Heart right ventricle (tissue), 16 donors: ENCODE measurements around the gene BMPR1A. TPM values are rescaled to one million over a fixed set of nuclear protein-coding genes. Genes with fewer than 3 reads are reported as not detected.
"Not testable (repeated sequence)": the region's sequence is repeated elsewhere in the genome, so short reads cannot be mapped to it uniquely, and the experiment has no call there.

Source experiments
- ATAC-seq, 8 donors: fragments of 200-7000 bp; cut with Tn5 transposase; one replicate each; pipeline ENCODE4 v1.9.1; 2020; ENCODE audit warnings: mild to moderate bottlenecking in 8 of 8, moderate library complexity in 8 of 8, moderate number of reproducible peaks in 1 of 8
- DNase-seq, 2 donors: peaks; one replicate each; pipeline ENCODE4 v3.0.0-alpha.2; 2020
- H3K27ac ChIP-seq, 10 donors: fragments of 200-600 bp; sonication (generic) in 2 of 10; one replicate each; pipeline versions ENCODE4 v1.5.0 to v1.8.0; 2020 to 2022; ENCODE audit warnings: mild to moderate bottlenecking in 3 of 10
- H3K27me3 ChIP-seq, 7 donors: fragments of 200-600 bp; one replicate each; pipeline ENCODE4 v1.8.0; 2021 to 2022; ENCODE audit warnings: mild to moderate bottlenecking in 2 of 7
- H3K36me3 ChIP-seq, 9 donors: fragments of 200-600 bp; sonication (generic) in 1 of 9; one replicate each; pipeline versions ENCODE4 v1.5.0 to v1.8.0; 2020 to 2022; ENCODE audit warnings: mild to moderate bottlenecking in 2 of 9
- H3K4me1 ChIP-seq, 9 donors: fragments of 200-600 bp; sonication (generic) in 1 of 9; one replicate each; pipeline versions ENCODE4 v1.5.0 to v1.8.0; 2020 to 2022; ENCODE audit warnings: mild to moderate bottlenecking in 4 of 9
- H3K4me3 ChIP-seq, 10 donors: fragments of 200-600 bp; sonication (generic) in 2 of 10; one replicate each; pipeline versions ENCODE4 v1.5.0 to v1.8.0; 2020 to 2022; ENCODE audit warnings: mild to moderate bottlenecking in 7 of 10, moderate library complexity in 2 of 10
- H3K9me3 ChIP-seq, 11 donors: fragments of 200-600 bp in 10 of 11; sonication (generic) in 2 of 11; one replicate each; pipeline versions ENCODE4 v1.5.0 to v1.8.0; 2013 to 2022; ENCODE audit warnings: mild to moderate bottlenecking in 2 of 11, control low read depth in 1 of 11, moderate library complexity in 1 of 11
- WGBS, 2 donors: extraction: QIAGEN DNeasy Blood & Tissue Kit; methylation state at CpG; one replicate each; pipeline ENCODE4 v1.1.7; 2013; ENCODE audit warnings: inconsistent platforms in 1 of 2; 5-methylcytosine and 5-hydroxymethylcytosine counted together
- intact Hi-C, 10 donors: fragments of 100-400 bp; cut with DNase I; formaldehyde crosslinking; loops; one replicate each; pipeline versions ENCODE4 v1.11.1 to v1.14.2; 2022
- polyA plus RNA-seq, 2 donors: library from polyadenylated mRNA; stranded (reverse); fragments of 200-250 nt; gene quantifications; one replicate each; pipeline ENCODE4 v1.2.3, GENCODE V29; 2013
- total RNA-seq, 10 donors: library from RNA; stranded (reverse); fragmentation: NEBNext Ultra II Directional in 3 of 10; extraction: Animal tissue kit (Norgen Biotek cat#: 25700) in 3 of 10; gene quantifications; one replicate each; pipeline versions ENCODE4 v1.2.1 to v1.2.4, GENCODE V29; 2021 to 2023
- TF ChIP-seq, protein P1 (sequence below), 9 donors: fragments of 200-600 bp; sonication (generic) in 2 of 9; IDR thresholded peaks; one replicate each; pipeline versions ENCODE4 v1.5.0 to v1.8.0; 2021 to 2022; ENCODE audit warnings: antibody characterized with exemption in 9 of 9, mild to moderate bottlenecking in 5 of 9, moderate library complexity in 1 of 9
- donor health status: Arrhythmogenic right ventricular cardiomyopathy.
- donor health status: ischemic (EF 13 %, LVEDD 7.1; RV severe dilation, severe dysfunction).
- donor health status: healthy with polysubstance abuse.
- donor health status: DM: no; HTN: yes; CAD: no.
- donor health status: DM: no; HTN: no; CAD: no.
- donor health status: ischemic (EF 25% LVEDD 6.9; RV normal size, moderate dysfunction).
- donor health status: ischemic (EF 25% LVEDD 5.7; RV mildly dilated, moderate dysfunction).
- donor health status: healthy.
- donor health status: DM: yes; HTN: yes; CAD: no.
- donor health status: Ischemic cardiomyopathy.
- donor health status: ischemic (EF 35%, LVEDD 5.7; RV mildly dilated, moderate dysfunction).
- donor health status: nonischemic (EF 11% LVEDD 7.7; RV severe dilation, severe dysfunction).
- donor health status: DM: yes; HTN: yes; CAD: no.
- donor health status: PGD.
- donor health status: ischemic (EF 29% LVEDD 5.4; RV normal size, mild dysfunction).
- donor health status: nonischemic (EF 23%, LVEDD 6.1; RV moderate dilation, normal function).

The BMPR1A gene
- total and polyA plus RNA-seq, 12 donors: 6.7 to 69.0 (median 45.6) TPM

DNA sequence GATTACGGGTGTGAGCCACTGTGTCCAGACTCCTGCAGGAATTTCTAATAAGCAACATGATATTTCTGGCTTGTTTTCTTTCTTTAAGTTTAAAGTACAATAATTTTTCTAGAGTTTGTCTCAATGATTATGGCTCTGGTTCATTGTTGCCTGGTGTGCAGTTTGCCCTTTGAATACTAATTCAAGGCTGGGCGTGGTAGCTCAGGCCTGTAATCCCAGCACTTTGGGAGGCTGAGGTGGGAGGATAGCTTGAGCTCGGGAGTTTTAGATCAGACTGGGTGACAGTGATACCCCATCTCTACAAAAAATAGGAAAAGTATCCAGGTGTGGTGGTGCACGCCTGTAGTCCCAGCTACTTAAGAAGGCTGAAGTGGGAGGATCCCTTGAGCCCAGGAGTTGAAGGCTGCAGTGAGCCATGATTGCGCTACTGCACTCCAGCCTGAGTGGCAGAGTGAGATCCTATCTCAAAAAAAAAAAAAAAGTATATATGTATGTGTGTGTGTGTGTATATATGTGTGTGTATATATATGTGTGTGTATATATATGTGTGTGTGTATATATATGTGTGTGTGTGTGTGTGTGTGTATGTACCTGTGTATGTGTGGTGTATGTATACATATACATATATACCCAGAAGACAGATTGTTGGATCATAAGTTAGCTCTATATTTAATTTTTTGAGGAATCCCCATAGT is 220.1 kb downstream of the BMPR1A start:
- intact Hi-C loops: loop anchor here in 1 of 10 donors (10.0 kb wide), 1 partner anchor 118 kb away; the partner anchor contains the start of genes GLUD1 and SHLD2

DNA sequence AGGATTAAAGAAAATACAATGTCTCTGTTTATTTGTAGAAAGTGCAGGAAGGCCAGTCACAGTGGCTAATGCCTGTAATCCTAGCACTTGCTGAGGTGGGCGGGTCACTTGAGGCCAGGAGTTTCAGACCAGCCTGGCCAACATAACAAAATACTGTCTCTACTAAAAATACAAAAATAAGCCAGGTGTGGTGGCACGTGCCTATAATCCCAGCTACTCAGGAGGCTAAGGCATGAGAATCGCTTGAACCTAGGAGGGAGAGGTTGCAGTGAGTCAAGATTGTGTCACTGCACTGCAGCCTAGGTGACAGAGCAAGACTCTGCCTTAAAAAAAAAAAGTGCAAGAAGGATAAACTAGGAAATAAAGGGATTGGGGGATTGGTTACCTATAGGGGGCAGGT is 222.0 kb downstream of the BMPR1A start:
- Histone ChIP-seq H3K4me1 (peaks cover 8 to 38% (median 17%) of the 10 kb centered on the region in 9 donors), H3K27ac (peak overlapping the region in 7 of 10 donors; percentile 15 to 80 (median 53))
- not testable (repeated sequence) for DNase-seq, ATAC-seq, H3K27me3 ChIP-seq, H3K36me3 ChIP-seq, H3K9me3 ChIP-seq, H3K4me3 ChIP-seq
- WGBS, 2 donors: 82 to 92% methylated on average over 3 of the region's 3 CpGs
- intact Hi-C loops: loop anchor here in 1 of 10 donors (10.0 kb wide), 1 partner anchor 116 kb away; the partner anchor contains the start of genes GLUD1 and SHLD2

More for the DNA sequence above, 220.1 kb downstream of the BMPR1A start:
- H3K36me3 ChIP-seq: no peaks in the 10 kb centered on the region
- H3K4me1 ChIP-seq: peaks cover 11 to 46% (median 22%) of the 10 kb centered on the region in 9 donors
- TF ChIP-seq, protein P1, sequence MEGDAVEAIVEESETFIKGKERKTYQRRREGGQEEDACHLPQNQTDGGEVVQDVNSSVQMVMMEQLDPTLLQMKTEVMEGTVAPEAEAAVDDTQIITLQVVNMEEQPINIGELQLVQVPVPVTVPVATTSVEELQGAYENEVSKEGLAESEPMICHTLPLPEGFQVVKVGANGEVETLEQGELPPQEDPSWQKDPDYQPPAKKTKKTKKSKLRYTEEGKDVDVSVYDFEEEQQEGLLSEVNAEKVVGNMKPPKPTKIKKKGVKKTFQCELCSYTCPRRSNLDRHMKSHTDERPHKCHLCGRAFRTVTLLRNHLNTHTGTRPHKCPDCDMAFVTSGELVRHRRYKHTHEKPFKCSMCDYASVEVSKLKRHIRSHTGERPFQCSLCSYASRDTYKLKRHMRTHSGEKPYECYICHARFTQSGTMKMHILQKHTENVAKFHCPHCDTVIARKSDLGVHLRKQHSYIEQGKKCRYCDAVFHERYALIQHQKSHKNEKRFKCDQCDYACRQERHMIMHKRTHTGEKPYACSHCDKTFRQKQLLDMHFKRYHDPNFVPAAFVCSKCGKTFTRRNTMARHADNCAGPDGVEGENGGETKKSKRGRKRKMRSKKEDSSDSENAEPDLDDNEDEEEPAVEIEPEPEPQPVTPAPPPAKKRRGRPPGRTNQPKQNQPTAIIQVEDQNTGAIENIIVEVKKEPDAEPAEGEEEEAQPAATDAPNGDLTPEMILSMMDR (IDR thresholded peaks at IDR 0.05): no peak
- H3K27me3 ChIP-seq: peaks cover 0 to 7% (median 0%) of the 10 kb centered on the region in 7 donors
- WGBS, 2 donors: 89 to 98% methylated on average over 5 of the region's 5 CpGs
- no peak for ATAC-seq
- DNase-seq: no peak
- H3K4me3 ChIP-seq: no peak overlapping the region
- H3K9me3 ChIP-seq: no peaks in the 10 kb centered on the region
- H3K27ac ChIP-seq: no peak overlapping the region

DNA sequence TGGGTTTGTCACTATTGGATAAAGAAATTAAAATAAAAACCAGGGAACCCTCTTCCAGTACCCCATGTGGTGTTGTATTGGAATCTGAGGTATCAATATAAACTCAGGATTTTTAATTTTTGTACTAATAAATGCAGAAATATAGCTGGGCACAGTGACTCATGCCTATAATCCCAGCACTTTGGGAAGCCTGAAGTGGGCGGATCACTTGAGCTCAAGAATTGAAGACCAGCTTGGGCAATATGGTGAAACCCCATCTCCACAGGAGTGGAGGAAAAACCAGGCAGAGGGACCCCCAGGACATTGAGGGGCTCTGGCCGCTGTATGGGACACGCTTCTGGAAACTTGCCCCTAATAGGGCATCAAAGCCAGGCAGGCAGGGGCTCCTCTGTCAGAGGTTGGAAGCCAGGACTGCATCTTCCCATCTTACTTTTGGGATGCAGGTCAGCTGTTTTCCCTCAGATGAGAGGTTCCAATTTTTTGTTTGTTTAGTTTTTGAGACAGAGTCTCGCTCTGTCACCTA is 222.9 kb downstream of the BMPR1A start:
- peak overlapping the region in 8 of 10 donors; percentile 29 to 84 (median 79) for H3K27ac ChIP-seq
- TF ChIP-seq, protein P1 (IDR thresholded peaks at IDR 0.05): no peak
- H3K9me3 ChIP-seq: no peaks in the 10 kb centered on the region
- WGBS, 2 donors: 67 to 91% methylated on average over 4 of the region's 4 CpGs
- intact Hi-C loops: loop anchor here in 1 of 10 donors (10.0 kb wide), 1 partner anchor 115 kb away; the partner anchor contains the start of genes GLUD1 and SHLD2
- ATAC-seq: peak in 5 of 8 donors; percentile 7 to 42 (median 17)
- no peak for DNase-seq
- peaks cover 0 to 7% (median 0%) of the 10 kb centered on the region in 9 donors for H3K36me3 ChIP-seq
- H3K27me3 ChIP-seq: no peaks in the 10 kb centered on the region
- no peak overlapping the region for H3K4me3 ChIP-seq
- peaks cover 8 to 38% (median 17%) of the 10 kb centered on the region in 9 donors for H3K4me1 ChIP-seq

DNA sequence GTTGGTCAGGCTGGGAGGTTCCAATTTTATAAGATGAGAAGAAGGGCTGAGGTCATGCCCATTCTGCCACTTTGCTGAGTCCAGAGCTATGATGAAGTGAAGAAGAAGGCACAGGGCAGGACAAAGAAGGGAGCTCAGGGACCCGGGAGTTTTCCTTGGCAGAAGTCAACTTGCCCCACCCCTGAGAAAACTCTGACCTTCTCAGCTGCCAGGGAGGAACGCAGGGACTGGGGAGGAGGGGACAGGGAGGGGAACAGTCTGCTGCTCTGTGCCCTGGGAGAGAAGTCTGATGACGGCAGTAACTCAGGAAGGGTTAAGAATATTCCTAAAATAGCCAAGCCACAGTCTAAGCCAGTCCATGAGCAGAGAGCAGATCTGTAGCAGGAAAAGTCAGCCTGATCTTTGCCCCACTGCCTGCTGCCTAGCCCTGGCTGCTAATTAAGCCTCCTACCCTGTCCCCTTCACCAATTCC is 223.6 kb downstream of the BMPR1A start:
- peak; percentile 78 to 95 (median 90) for ATAC-seq
- H3K4me3 ChIP-seq: peak overlapping the region in 3 of 10 donors; percentile 1 to 13 (median 6)
- peaks cover 8 to 38% (median 17%) of the 10 kb centered on the region in 9 donors for H3K4me1 ChIP-seq
- intact Hi-C loops: loop anchor here in 2 of 10 donors (10.0 kb wide), 2 partner anchors 75 to 115 kb away; partner anchors contain the start of genes GLUD1 (in 1 of the 2) and SHLD2 (in 1 of the 2)
- H3K36me3 ChIP-seq: peaks cover 0 to 9% (median 0%) of the 10 kb centered on the region in 9 donors
- H3K27ac ChIP-seq: peak overlapping the region; percentile 61 to 84 (median 76)
- TF ChIP-seq, protein P1 (IDR thresholded peaks at IDR 0.05): no peak
- H3K27me3 ChIP-seq: no peaks in the 10 kb centered on the region
- WGBS, 2 donors: 7 to 9% methylated on average over 3 of the region's 3 CpGs
- H3K9me3 ChIP-seq: no peaks in the 10 kb centered on the region
- peak; percentile 50 to 57 for DNase-seq

DNA sequence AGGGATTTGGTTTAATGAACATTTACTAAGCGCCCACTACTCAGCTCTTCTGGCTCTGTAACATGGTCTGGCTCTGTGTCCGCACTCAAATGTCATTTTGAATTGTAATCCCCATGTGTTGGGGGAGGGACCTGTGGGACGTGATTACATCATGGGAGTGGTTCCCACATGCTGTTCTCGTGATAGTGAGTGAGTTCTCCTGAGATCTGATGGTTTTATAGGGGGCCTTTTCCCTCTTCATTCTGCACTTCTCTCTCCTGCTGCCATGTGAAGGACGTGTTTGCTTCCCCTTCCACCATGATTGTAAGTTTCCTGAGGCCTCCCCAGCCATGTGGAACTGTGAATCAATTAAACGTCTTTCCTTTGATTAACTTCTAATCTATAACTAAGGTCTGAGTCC is 224.6 kb downstream of the BMPR1A start:
- H3K36me3 ChIP-seq, H3K9me3 ChIP-seq, DNase-seq, H3K27me3 ChIP-seq, H3K4me3 ChIP-seq: not testable (repeated sequence)
- intact Hi-C loops: loop anchor here in 1 of 10 donors (10.0 kb wide), 1 partner anchor 74 kb away; no protein-coding TSS in a partner anchor
- peak in 2 of 8 donors; percentile 32 to 58 for ATAC-seq
- H3K4me1 ChIP-seq: peaks cover 8 to 38% (median 17%) of the 10 kb centered on the region in 9 donors
- H3K27ac ChIP-seq: peak overlapping the region in 8 of 10 donors; percentile 61 to 84 (median 73)
- WGBS, 2 donors: 76 to 78% methylated on average over 6 of the region's 6 CpGs
